ENCODE results near the gene HMCN2. TPM values are rescaled to one million over a fixed set of nuclear protein-coding genes. Genes with fewer than 3 reads are reported as not detected.

Gene HMCN2
- total RNA-seq, 1 donor from 2014 or later, result not detected

DNA sequence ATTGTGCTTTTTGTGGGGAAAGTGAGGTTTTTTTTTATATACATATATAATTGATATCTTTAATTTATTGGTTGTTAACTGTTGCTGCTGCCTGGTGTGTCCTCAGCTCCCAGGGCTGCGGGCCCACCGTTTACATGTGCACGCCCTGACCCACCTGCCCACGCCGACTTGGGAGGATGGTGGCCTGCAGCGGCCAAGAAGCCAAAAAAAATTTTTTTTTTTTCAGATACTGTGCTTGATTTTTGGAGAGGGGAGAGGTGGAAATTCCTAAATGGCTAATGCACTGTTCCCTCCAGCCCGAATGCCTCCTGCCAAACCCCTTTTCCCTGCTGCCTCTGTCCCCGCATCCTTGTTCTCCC lies 32.0 kb upstream of the HMCN2 start:
- Mint-ChIP-seq H3K4me3 (no peak overlapping the region), H3K4me1 (ENCODE audit: low read depth) (peaks cover 4% of the 10 kb centered on the region), H3K36me3 (ENCODE audit: low read depth) (no peaks in the 10 kb centered on the region), H3K9me3 (no peaks in the 10 kb centered on the region), H3K27ac (no peak overlapping the region), H3K27me3 (ENCODE audit: insufficient read depth) (peaks cover 2% of the 10 kb centered on the region)
- intact Hi-C loops (cut with micrococcal nuclease), result no loop called here
- no peak for DNase-seq (ENCODE audit: low spot score)

DNA sequence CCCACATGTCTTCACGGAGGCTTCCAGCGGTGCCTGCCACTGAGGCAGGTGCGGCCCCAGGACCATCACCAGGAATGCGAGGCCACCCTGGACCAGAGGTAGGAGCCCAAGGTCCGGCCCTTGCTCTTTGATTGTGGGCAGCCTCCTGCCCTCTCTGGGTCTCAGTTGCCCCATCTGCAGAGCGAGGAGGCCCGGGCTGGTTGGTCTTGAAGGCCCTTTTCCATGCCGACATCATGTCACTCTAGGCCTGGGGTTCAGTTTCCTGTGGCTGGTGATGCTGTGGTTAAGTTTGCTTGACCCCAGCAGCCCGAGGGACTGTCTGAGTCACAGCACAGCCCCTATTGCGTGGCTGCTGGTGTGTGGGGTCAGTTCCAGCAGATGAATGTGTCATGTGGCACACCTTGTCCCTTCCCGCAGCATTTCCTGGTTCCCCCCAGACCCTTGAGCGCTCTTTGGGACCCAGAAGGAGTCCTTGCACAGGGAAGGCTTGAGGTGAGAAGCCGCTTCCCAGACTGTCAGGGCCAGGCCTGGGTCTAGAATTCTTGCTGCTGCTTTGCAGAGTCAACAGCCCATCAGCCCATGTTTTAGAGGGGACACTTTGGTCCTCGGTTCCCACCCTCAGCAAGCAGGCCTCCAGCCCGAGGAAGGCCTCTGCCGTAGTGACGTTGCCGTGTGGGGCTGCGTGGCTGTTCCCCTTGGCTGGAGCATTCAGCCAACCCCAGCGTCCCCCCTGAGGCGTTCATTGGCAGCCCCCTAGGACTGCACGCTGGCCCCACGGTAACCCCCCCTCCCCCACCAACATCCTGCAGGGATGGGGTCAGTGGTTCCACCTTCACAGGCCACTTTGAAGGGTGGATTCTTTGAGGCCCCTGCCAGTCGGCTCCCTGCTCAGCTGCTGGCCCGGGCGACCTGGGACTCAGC lies 31.0 kb upstream of the HMCN2 start:
- Mint-ChIP-seq H3K4me1 (ENCODE audit: low read depth) (peaks cover 6% of the 10 kb centered on the region), H3K9me3 (no peaks in the 10 kb centered on the region), H3K27ac (no peak overlapping the region), H3K36me3 (ENCODE audit: low read depth) (no peaks in the 10 kb centered on the region), H3K27me3 (ENCODE audit: insufficient read depth) (peaks cover 2% of the 10 kb centered on the region), H3K4me3 (no peak overlapping the region)
- intact Hi-C loops (cut with micrococcal nuclease), result loop anchor here (5.0 kb wide), 1 partner anchor 412 kb away; the partner anchor contains the start of gene TOR1A
- no peak for DNase-seq (ENCODE audit: low spot score)

DNA sequence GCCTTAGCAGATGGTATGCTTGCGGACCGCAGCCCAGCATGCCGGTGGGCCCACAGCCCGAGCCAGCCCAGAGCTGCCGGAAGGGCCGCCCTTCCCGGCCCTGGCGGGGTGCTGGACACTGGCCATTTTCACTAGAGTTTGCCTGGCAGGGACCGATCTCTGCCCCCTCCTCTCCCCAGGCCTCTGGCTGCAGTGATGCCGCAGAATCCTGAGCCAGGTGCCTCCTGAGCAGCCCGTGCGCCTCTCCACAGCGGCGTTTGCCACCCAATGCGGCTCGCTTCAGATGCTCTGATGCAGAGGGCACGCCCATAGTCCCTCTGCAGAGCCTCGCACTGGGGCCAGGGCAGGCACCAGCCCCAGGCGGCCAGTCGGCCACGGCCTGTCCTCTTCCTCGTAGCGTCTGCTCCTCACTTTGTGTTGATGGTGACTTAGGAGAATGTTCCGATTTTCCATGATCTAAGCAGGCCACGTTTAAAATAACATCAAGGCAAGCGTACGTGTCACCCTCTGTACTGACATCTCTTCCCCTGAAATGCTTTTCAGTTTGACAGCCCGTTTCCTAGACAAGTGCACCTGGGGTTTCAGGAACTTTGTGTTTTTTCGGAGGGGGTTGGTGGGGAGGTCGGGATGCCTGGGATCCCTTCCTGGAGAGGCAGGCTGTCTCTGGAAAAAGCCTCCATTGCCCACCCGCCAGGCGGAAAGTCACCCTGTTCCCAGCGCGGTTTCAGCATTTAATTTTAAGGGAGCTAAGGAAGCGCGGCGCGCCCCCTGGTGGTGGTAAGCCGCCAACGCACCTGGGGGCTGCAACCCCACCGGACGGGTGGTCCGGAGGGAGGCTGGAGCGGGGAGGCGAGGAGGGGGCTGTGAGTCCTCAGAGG lies 29.8 kb upstream of the HMCN2 start:
- peak; percentile 59 for DNase-seq (ENCODE audit: low spot score)
- Mint-ChIP-seq H3K27ac (no peak overlapping the region), H3K27me3 (ENCODE audit: insufficient read depth) (peaks cover 2% of the 10 kb centered on the region), H3K4me3 (no peak overlapping the region), H3K4me1 (ENCODE audit: low read depth) (peaks cover 18% of the 10 kb centered on the region), H3K36me3 (ENCODE audit: low read depth) (no peaks in the 10 kb centered on the region), H3K9me3 (no peaks in the 10 kb centered on the region)
- intact Hi-C loops (cut with micrococcal nuclease), result loop anchor here (1.0 to 5.0 kb wide), 2 partner anchors 128 to 413 kb away; partner anchors contain the start of gene TOR1A

DNA sequence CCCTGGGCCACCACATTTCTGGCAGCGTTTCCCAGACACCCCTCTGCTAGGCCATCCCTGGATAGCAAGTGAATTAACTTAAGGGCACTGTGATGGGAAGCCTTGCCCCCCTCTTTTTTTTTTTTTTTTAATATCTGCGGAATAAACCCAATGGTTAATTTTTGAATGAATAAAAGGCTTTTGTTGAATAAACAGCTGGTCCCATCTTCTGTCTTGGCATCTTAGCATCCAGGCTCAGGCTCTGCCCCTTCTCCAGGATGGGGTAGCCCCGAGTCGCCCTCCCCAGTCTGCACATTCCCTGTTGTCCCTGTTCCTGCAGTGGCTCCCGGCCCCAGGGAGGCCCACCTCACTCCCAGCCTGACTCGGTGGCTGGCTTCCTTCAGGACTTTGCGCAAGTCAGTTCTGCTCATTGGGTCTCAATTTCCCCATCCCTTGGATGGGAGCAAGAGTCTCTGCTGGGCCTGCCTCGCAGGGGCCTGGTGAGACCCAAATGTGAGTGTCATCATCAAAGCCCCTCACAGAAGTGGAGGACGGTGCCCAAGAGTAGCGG lies 29.0 kb upstream of the HMCN2 start:
- no peak for DNase-seq (ENCODE audit: low spot score)
- intact Hi-C loops (cut with micrococcal nuclease), result loop anchor here (1.0 to 5.0 kb wide), 2 partner anchors 129 to 414 kb away; partner anchors contain the start of gene TOR1A
- Mint-ChIP-seq H3K36me3 (ENCODE audit: low read depth) (no peaks in the 10 kb centered on the region), H3K27ac (no peak overlapping the region), H3K4me3 (no peak overlapping the region), H3K27me3 (ENCODE audit: insufficient read depth) (peaks cover 2% of the 10 kb centered on the region), H3K4me1 (ENCODE audit: low read depth) (peaks cover 20% of the 10 kb centered on the region), H3K9me3 (no peaks in the 10 kb centered on the region)

DNA sequence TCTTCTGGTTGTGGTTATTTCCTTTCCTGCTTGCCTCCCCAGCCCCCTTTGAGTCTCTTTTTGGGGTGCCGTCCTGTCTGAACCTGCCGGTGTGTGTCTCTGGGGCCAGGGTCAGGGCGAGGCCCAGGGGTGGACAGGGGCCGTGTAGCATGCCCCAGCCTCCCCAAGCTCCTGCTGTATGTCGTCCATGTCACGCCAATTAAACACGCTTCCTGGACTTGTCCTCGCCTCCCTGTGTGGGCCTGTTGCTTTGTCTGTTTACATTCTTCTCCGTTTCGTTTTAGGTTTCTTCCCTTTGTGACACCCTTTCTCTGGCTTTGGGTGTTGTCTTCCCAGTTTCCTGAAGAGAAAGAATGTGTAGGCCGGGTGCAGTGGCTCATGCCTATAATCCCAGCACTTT lies 28.5 kb upstream of the HMCN2 start:
- no peak for DNase-seq (ENCODE audit: low spot score)
- intact Hi-C loops (cut with micrococcal nuclease), result loop anchor here (5.0 kb wide), 1 partner anchor 415 kb away; the partner anchor contains the start of gene TOR1A
- H3K9me3 Mint-ChIP-seq, result no peaks in the 10 kb centered on the region

DNA sequence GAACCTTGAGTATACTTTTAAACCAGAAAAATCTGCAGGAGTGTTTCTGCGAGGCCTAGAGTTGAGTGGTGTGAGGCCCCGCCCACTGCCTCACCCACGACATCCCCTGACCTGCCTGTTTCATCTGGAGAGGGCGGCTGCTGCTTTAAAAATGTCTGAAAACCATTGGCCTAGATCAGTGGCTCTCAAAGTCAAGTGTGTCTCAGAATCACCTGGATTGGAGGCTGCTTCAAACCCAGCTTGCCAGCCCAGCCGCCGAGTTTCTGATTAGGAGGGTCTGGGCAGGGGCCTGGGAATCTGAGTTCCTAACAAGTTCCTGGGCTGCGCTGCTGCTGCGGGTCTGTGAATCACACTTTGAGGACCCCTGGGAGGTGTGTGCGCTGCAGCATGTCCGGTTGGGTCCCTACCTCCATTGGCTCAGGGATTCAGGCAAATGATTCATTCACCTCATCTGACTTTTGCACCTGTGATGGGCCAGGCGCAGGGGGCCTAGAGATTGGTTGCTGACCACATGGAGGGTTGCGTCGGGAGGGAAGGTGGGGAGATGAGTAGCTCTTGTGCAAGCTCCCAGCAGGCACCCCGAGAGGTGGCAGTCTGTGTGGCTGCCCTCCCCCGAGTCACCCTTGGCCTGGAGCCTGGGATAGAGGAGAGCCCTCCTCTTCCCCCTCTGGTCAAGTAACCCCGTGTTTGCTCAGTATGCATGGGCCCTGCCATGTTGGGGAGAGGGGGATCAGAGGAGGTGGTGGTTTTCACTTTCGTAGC lies 27.6 kb upstream of the HMCN2 start:
- intact Hi-C loops (cut with micrococcal nuclease), result loop anchor here (5.0 kb wide), 1 partner anchor 416 kb away; the partner anchor contains the start of gene TOR1A
- no peak for DNase-seq (ENCODE audit: low spot score)
- peaks cover 25% of the 10 kb centered on the region for H3K4me1 Mint-ChIP-seq (ENCODE audit: low read depth)
- no peaks in the 10 kb centered on the region for H3K9me3 Mint-ChIP-seq
- H3K36me3 Mint-ChIP-seq (ENCODE audit: low read depth), result no peaks in the 10 kb centered on the region
- no peak overlapping the region for H3K4me3 Mint-ChIP-seq
- no peak overlapping the region for H3K27ac Mint-ChIP-seq
- peaks cover 2% of the 10 kb centered on the region for H3K27me3 Mint-ChIP-seq (ENCODE audit: insufficient read depth)

More for the DNA sequence above, 28.5 kb upstream of the HMCN2 start:
- Mint-ChIP-seq H3K4me3 (no peak overlapping the region), H3K36me3 (ENCODE audit: low read depth) (no peaks in the 10 kb centered on the region), H3K27me3 (ENCODE audit: insufficient read depth) (peaks cover 2% of the 10 kb centered on the region), H3K4me1 (ENCODE audit: low read depth) (peaks cover 20% of the 10 kb centered on the region), H3K27ac (no peak overlapping the region)

DNA sequence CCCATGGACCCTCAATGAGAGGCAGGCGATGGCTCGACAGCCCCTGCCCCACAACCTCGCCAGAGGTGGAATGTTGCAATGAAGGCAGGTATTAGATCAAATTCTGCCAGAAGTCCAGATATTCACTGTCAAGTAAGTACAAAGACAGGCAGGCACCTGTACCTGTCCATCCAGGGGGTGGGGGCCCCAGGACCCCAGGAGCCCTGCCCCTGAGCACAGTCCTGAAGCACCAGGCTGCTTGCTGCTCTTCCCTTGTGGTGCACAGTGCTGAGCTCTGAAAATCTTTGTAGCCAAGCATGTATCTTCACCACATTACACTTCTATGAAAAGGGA lies 26.2 kb upstream of the HMCN2 start:
- Mint-ChIP-seq H3K36me3 (ENCODE audit: low read depth) (no peaks in the 10 kb centered on the region), H3K9me3 (no peaks in the 10 kb centered on the region), H3K27ac (no peak overlapping the region), H3K27me3 (ENCODE audit: insufficient read depth) (peaks cover 2% of the 10 kb centered on the region), H3K4me3 (no peak overlapping the region), H3K4me1 (ENCODE audit: low read depth) (peaks cover 29% of the 10 kb centered on the region)
- intact Hi-C loops (cut with micrococcal nuclease), result loop anchor here (1.0 to 5.0 kb wide), 2 partner anchors 111 to 417 kb away; partner anchors contain the start of gene TOR1A
- no peak for DNase-seq (ENCODE audit: low spot score)

DNA sequence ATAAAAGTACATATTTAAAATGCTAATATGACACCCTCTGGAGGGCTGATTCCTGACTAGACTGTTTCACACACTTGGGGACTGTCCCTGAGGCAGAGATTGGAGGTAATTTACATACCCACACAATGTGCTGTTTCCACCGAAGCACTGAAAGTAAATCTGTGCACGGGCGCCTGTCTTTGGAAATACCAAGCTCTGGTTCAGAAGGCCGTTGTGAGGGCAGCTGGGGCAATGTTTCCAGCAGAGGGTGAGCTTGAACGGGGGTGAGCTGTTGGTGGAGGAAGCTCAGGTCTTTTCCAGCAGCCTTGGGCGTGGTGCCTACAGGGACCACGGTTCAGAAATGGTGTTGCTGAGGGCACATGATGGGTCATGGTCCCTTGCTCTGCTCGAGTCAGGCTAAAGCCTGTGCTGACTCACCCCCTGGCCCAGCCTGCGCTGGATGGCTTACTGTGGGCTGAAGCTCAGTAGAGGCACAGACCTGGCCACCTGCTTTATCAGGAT lies 25.8 kb upstream of the HMCN2 start:
- H3K36me3 Mint-ChIP-seq (ENCODE audit: low read depth), result no peaks in the 10 kb centered on the region
- no peak for DNase-seq (ENCODE audit: low spot score)
- H3K4me1 Mint-ChIP-seq (ENCODE audit: low read depth), result peaks cover 29% of the 10 kb centered on the region
- H3K27ac Mint-ChIP-seq, result peak overlapping the region; percentile 21
- no peak overlapping the region for H3K4me3 Mint-ChIP-seq
- no peaks in the 10 kb centered on the region for H3K9me3 Mint-ChIP-seq
- intact Hi-C loops (cut with micrococcal nuclease), result loop anchor here (1.0 to 5.0 kb wide), 3 partner anchors 111 to 417 kb away; partner anchors contain the start of genes C9orf78, TOR1A and USP20
- H3K27me3 Mint-ChIP-seq (ENCODE audit: insufficient read depth), result peaks cover 2% of the 10 kb centered on the region

DNA sequence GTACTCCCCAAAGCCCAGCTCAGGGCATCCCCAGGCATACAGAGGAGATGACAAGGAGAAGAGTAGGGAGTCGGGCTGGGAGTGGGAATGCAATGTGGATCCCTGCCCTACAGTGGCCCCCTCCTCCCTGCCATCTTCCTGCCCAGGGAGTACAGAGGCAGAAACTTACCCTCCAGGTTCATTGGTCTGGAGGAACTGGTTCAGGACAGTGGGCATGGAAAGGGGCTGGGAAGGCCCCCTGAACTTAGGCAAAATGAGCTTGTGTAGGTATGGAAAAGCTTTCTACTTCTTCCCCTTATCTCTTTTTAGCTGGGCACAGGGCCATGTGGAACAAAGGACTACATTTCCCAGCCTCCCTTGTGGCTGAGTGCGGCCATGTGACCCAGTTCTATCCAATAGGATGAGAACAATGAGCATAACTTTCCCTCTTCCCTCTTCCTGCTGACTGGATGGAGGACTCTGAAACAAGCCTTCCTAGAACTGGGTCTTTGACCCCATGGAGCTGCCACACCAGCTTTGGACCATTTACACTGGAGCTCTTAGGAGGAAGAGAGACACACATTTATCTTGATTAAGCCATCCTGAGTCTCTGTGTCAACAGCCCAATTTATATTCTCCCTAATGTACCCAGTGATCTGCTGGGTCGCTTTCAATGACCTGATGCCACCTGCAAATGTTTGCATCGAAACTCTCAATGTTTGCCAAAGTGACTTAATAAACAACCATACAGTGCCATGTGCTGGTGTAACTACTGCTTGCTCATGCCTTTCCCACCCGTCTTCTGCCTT lies 25.0 kb upstream of the HMCN2 start:
- H3K36me3 Mint-ChIP-seq (ENCODE audit: low read depth), result no peaks in the 10 kb centered on the region
- intact Hi-C loops (cut with micrococcal nuclease), result loop anchor here (5.0 kb wide), 1 partner anchor 403 kb away; the partner anchor contains the start of genes C9orf78 and USP20
- H3K27me3 Mint-ChIP-seq (ENCODE audit: insufficient read depth), result peaks cover 2% of the 10 kb centered on the region
- H3K9me3 Mint-ChIP-seq, result no peaks in the 10 kb centered on the region
- H3K4me1 Mint-ChIP-seq (ENCODE audit: low read depth), result peaks cover 29% of the 10 kb centered on the region
- H3K27ac Mint-ChIP-seq, result no peak overlapping the region
- no peak overlapping the region for H3K4me3 Mint-ChIP-seq
- DNase-seq (ENCODE audit: low spot score), result no peak

DNA sequence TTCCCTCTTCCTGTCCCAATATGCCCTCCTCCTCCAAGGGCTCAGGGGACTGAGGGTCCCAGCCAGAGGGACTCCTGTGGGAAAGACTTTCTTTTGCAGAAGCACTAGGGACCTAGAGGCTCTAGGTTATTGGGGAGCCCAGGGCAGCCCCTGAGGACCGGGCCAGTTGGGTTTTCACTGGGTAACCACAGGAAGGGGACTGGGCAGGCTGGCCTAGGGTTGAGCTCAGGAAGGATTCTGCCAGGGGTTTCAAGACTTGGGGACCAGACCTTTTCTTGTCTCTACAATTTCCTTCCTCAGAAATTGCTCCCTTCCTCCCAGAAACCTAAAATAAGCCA lies 24.4 kb upstream of the HMCN2 start:
- Mint-ChIP-seq H3K4me3 (no peak overlapping the region), H3K27me3 (ENCODE audit: insufficient read depth) (peaks cover 2% of the 10 kb centered on the region), H3K9me3 (no peaks in the 10 kb centered on the region), H3K27ac (no peak overlapping the region), H3K36me3 (ENCODE audit: low read depth) (no peaks in the 10 kb centered on the region), H3K4me1 (ENCODE audit: low read depth) (peaks cover 25% of the 10 kb centered on the region)
- DNase-seq (ENCODE audit: low spot score), result no peak
- intact Hi-C loops (cut with micrococcal nuclease), result loop anchor here (5.0 kb wide), 1 partner anchor 404 kb away; the partner anchor contains the start of genes C9orf78 and USP20

DNA sequence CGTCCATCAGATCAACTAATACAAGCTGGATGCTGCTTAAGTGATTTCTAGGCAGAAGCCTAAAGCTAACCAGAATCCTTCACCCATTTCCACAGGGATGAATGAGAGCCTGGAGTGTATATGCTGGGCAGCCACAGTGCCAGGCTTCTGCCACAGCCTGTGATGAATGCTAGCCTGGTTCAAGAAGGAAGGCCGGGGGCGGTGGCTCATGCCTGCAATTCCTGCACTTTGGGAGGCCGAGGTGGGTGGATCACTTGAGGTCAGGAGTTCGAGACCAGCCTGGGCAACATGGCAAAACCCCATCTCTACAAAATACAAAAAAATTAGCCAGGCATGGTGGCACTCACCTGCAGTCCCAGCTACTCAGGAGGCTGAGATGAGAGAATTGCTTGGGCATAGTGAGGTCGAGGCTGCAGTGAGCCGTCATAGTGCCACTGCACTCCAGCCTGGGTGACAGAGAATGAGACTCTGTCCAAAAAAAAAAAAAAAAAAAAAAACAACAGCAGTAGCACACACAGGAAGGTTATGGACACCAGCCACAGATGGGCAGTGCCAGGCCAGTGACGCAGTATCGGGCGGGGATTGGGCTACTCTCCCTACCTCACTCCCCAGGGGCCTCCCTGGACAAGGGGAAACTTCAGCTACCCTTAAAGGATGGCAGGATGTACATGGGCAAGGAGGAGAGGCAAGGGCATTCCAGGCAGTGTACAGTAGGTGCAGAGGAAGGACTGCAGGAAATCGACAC lies 23.1 kb upstream of the HMCN2 start:
- H3K27me3 Mint-ChIP-seq (ENCODE audit: insufficient read depth), result peaks cover 2% of the 10 kb centered on the region
- no peak overlapping the region for H3K27ac Mint-ChIP-seq
- H3K9me3 Mint-ChIP-seq, result no peaks in the 10 kb centered on the region
- DNase-seq (ENCODE audit: low spot score), result no peak
- intact Hi-C loops (cut with micrococcal nuclease), result loop anchor here (2.0 to 5.0 kb wide), 2 partner anchors 358 to 405 kb away; partner anchors contain the start of genes C9orf78 and USP20
- H3K4me1 Mint-ChIP-seq (ENCODE audit: low read depth), result peaks cover 25% of the 10 kb centered on the region
- no peak overlapping the region for H3K4me3 Mint-ChIP-seq
- H3K36me3 Mint-ChIP-seq (ENCODE audit: low read depth), result no peaks in the 10 kb centered on the region

Data from activated T-helper 1 cell treated with anti-CD3 and anti-CD28 coated beads, Interleukin-12 subunit alpha, Interleukin-12 subunit beta, Interleukin-2, Interleukin-4 antibody, amounts not matched to agents 30 ng/mL and 10 ng/mL and 1 ng/mL, durations not matched to agents 14 hours and 24 hours and 36 hours (primary cell).